Activated gamma-delta T cell (primary cell): Measurements from ENCODE around the gene MFRP.

Experiments used
- DNase-seq: peaks from one replicate; lab custom pipeline; 2025; lab: John Stamatoyannopoulos, UW

The MFRP gene

DNA sequence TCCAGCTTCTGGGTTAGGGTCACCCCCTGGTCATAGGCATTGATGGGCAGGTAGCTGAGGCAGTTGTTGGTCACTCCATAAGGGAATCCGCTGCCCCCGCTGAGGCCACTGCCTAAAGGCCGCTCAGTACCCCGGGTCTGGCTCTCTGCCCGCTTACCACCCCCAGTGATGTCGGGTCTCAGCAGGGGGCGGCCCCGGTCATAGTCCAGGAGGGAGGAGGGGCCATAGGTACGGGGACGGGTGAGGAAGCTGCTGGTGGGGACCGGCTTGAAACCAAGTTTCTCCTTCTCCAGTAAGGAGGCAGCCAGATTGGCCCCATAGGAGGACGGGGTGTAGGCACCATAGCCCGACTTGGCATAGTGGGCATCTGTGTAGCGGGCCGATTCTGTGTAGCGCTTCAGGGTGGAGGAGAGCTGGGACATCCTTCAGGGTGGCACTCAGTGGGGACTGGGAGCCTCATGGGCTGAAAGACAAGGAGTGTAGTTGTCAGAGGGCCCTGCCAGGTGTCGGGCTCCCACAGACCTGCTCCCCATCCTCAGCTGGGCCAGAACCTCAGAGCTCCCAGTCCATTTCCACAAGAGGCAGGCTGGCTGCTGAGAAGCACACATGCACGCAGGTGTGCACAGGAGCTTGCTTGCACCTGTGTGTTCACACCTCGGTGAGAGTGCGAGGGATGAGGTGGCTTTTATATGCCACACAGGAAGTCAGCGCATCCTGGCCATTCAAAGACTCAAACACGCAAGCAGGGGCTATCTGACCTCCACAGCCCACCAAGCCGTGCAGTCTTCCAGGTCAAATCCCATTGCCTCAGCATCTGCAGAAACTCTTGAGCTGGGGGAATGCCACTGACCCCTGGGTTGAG lies 26.8 kb upstream of the MFRP start:
- DNase-seq = no peak

- no peak for DNase-seq
These were observed 26.0 kb upstream of the MFRP start for GRCh38 chr11:119372260-119373058.

DNA sequence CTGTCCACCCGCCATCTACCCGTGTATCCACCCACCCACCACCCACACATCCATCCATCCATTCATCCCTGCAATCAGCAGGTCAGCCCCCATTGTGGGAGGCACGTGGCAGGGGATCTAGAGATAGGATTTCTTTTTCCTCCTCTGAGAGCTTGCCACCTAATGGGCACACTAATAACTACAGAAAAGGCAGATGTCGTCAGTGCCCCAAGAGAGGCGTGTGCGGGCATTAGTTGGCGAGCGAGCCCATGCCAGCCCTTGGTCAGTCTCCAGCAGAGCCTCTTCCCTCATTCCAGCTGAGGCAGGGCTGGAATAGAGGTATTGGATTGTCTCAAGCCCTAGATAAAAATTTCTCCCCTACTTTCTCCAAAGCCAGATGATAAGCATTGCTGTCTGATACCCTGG lies 25.3 kb upstream of the MFRP start:
- no peak for DNase-seq

- DNase-seq = no peak
These were observed 24.6 kb upstream of the MFRP start for GRCh38 chr11:119371067-119371601.

DNA sequence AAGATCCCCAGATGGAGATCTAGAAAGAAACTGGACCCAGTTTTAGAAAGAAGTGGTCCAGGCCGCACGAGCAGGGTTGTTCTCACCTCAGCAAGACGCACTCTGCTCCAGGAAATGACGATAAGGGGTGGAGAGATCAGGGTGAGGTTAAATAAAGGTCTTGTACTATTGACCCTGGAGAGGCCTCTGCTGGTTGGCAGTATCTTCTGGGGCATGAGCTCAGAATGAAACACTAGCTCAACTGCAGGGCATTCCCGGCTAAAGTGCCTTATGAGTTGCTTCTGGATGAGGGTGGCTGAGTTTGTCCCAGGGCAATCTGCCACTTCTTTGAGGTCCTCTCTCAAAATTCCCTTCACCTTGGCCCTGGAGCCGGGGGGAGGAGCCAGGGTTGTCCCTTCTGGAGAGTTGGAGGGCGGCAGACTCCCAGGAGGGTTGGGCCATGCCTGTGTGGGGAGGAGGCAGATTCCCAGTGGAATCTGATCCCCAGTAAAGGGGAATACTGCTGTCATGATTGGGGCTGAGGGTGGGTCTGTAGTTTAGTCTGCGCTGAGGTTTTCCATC lies 24.1 kb upstream of the MFRP start:
- DNase-seq = no peak

DNA sequence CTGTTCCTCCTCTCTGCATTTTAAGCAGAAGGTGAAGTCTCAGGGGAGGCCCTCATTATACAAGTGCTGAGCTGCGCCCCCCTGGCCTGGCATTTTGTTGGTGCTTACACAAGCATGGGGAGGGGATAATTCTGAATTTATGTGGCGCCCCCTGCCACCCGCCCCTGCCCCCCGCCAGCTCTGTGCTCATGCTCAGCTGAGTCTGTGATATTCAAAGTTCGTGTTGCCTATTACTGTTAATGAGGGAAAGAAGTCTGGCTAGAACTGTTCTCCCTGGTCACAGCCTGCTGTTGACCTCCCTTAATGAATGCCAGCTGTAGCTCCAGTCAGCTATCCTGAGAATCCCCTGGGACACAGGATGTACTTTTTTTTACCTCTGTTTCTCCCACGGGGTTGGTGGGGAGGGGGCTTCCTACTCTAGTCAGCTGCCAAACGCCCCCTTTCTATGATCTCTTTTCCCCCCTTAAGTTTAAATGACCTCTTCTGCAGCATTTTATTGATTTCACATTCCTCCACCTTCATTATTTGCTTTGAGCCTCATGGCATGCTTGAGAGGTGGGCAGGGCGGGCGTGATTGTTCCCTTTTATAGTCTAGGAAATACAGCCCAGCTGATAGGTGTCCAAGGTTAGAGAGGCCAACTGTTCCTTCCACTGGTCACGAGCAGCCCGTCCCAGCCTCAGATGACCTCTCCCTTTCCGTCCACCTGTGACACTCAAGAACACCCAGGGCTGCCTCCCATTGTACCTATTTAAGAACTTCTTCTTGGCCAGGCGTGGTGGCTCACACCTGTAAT lies 22.8 kb upstream of the MFRP start:
- no peak for DNase-seq

DNA sequence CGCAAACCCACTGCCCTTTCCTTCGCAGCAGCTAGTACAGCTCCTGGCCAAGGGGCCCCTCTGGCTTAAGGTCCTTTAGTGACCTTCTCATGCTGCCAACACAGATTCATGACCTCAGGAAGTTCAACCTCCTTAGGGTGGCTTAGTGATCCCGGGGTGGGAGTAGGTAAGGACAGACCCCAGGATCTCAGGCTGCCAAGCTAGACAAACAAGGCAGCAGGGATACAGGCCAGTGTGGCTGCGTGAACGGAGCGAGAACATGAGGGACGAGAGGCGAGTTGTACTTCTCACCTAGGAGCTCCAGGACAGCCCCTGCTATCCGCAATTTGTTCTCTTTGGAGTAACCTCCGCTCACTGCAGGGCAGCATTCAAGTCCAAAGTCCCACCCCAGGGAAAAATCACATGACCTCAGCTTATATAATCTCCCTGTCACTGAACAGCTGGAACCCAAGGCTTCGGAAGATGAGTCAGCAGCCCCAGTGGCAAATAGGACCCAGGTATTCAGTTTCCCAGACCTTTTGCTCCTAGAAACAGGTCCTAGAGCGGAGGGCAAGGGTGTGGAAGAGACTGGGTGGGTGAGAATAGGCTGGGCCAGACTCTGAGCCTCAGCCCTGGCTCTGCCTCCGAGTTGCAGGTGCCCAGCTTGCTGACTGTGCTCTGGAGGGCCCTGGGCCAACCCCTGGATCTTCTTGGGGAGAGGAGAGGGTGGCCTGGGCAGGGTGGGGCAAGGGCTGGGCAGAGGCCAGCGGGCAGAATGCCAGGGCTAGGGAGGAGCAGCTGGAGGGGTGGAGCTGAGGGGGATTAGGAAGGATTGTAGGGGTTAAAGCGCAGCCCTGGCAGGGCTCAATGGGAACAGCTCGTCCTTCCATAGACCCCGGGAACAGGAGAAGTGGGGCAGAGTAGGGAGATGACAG lies 21.9 kb upstream of the MFRP start:
- no peak for DNase-seq

DNA sequence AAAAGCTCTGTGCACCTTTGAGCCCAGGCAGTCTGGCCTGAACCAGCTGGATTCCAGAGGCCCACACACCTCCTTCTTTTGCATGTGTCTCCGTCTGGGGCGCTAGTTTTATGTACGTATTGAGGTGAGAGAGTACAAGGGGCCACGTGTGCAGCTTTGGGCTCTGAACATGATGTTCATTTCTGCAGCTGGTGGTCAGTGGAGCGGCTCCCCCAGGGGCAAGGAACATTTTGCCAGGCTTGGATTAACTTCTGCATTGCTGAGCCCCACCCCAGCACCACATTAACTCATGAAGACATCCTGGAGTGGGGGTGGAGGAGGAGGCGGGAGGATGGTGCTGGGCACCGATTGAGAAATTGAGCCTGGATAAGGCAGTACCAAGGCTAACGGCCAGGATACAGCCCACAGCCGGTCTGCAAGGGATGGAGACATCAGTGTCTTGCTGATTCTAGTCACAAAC lies 21.2 kb upstream of the MFRP start:
- no peak for DNase-seq

- no peak for DNase-seq
These were observed 20.4 kb upstream of the MFRP start for GRCh38 chr11:119366690-119367620.

- DNase-seq = no peak
These were observed 18.6 kb upstream of the MFRP start for GRCh38 chr11:119365071-119365591.

DNA sequence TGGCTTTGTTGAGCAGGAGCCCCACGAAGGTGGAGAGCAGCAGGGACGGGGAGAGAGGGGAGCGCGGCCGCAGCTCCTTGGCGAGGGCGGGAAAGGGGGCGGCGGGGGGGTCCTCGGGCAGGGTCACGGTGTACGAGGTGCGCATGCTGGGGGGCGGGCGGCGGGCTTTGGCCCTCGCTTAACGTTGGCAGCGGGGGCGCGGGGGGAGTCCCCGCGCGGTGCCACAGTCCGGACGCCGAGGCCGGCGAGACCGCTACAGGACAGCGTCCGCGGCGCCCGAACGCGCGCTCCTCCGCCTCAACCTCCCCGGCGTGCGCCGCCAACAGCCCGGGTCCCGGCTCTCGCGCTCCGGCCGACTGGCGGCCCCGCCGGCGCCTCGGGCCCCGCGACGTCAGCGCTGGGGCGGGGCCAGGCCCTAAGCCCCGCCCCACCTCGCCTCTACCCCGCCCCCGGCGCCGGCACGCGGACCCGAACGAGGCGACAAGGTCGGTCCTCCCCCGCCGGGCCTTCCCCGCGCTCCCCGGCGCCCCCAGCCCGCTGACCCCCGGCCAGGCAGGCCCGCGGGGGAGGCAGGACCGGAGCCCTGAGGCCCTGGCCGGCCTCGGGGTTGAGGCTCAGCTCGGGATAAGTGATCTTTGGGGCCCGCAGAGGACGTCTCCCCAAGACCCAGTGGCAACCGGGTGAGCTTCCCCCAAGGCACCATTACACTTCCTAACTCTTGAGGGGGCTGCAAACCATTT lies 17.5 kb upstream of the MFRP start:
- peak; percentile 43 for DNase-seq

DNA sequence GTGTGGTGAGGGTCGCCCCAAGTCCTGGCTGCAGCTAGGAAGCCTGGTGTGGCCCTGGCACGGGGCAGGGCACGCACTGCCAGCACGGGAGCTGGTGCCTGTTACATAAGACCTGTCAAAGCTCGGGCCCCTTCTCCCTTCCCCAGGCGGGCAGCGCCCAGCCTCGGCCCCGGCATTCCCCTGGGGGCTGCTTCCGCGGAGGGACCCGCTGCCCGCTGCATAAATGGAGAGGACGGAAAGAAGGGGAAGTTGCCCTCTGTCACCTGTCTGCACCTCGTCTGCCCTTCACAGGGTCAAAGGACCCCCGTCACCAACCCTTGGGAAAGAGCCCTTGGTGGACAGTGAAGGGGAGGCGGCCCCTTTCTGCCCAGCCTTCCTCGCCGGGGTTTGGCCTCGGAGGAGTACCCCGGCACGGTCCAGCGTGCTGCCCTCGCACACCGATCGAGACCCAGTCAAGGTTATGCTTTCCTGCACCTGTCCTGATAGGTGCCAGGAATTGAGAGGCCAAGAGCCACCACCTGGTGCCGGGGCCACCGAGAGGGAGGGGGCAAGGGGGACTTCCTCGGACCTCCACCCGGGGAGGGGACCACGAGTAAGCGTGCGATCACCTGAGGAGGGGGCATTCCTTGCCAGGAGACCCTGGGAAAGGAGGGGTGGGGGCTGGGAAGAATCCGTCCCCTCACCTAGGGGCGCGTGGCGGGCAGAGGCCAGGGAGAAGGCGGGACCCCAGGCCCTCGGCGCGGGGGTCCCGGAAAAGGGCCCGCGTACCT lies 16.8 kb upstream of the MFRP start:
- DNase-seq = no peak

- DNase-seq = no peak
These were observed 16.2 kb upstream of the MFRP start for GRCh38 chr11:119362741-119363080.

DNA sequence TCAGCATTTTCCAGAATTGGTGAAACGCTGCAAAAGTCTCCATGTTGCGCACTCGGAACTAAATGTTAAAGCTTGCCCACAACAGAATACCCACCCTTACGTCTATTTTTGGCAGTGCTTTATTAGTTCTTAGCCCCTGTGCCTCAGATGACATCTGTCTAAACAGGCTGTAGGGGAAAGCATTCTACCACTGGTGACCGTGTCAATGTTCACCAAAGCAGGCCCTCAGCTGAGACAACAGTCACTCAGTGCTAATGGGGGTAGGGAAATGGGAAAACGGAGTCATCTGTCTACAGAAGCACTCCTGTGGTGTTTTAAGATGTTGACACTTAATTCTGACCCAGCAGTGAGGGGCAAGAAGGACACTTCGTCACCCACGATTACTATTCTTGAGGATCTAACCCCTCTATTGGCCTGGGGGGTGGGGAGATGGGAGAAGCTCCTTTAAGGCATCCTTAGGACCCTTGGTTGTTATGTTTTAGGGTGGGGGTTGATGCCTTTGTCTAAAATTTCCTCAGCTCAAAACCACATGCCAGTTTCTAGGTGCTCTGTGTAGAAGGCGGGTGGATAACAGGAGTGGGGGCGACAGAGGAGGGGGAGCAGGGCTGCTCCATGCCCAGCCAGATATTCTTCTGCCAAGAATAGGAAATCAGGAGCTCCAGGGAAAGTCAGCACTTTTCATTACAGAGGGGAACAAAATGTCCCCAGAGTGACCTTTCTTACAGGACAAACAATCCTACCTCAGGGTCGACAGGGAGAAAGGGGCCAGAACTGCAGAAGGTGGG lies 15.6 kb upstream of the MFRP start:
- no peak for DNase-seq

GRCh38 chr11:119361056-119361787 lies 14.7 kb upstream of the MFRP start:
- no peak for DNase-seq
